HG02885 (cell line): Measurements from ENCODE around the gene EMX2.

ENCODE experiments used
- ATAC-seq: cut with Tn5 transposase; IDR thresholded peaks from one replicate; pipeline ENCODE4 v1.9.1; 2021; ENCODE audit warnings: mild to moderate bottlenecking; ENCODE audit not compliant: unreplicated experiment, poor library complexity

The EMX2 gene

GRCh38 chr10:117591043-117591442, 48.5 kb downstream of the EMX2 start:
- ATAC-seq, result no peak

GRCh38 chr10:117594722-117595121, 52.2 kb downstream of the EMX2 start:
- ATAC-seq, result no peak

DNA sequence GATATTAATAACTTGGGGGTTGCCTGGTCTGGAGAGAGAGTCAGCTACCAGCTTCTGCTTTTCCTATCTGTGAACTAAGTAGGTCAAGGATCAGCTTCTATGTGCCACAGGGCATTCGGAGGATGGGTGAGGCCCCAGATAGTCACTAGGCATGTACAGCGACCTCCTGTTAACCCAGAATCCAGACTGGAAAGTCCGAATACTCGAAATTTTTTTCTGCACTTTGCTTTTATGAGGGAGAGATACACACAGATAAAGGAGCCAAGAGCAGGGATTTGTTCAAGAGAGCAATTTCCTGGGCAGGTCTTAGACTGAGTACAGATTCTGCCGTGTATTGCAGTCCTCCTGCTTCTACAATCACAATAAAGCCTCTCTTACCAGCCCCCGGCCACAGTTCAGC, 54.2 kb downstream of the EMX2 start:
- no peak for ATAC-seq

DNA sequence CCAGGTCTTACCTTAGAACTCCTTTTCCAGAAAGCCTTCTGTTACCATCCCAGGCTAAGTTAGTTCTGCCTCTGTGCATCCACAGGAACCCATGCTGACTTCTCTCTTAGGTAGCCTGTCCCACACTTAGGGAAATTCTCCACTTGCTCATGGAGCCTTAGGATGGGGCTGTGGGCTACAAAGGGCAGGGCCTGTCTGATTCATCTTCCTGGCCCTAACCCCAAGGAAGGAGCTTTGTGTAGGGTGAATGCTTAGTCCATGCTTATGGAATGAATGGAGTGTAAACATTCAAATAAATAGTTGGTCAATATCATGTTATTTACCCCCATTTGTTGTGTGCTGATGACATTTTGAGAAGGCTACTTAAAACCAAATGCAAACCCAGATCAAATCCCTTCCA, 54.7 kb downstream of the EMX2 start:
- ATAC-seq, result no peak
